ENCODE measurements around the gene THPO.
"Not testable (repeated sequence)": the region's sequence is repeated elsewhere in the genome, so short reads cannot be mapped to it uniquely, and the experiment has no call there.

The THPO gene

DNA sequence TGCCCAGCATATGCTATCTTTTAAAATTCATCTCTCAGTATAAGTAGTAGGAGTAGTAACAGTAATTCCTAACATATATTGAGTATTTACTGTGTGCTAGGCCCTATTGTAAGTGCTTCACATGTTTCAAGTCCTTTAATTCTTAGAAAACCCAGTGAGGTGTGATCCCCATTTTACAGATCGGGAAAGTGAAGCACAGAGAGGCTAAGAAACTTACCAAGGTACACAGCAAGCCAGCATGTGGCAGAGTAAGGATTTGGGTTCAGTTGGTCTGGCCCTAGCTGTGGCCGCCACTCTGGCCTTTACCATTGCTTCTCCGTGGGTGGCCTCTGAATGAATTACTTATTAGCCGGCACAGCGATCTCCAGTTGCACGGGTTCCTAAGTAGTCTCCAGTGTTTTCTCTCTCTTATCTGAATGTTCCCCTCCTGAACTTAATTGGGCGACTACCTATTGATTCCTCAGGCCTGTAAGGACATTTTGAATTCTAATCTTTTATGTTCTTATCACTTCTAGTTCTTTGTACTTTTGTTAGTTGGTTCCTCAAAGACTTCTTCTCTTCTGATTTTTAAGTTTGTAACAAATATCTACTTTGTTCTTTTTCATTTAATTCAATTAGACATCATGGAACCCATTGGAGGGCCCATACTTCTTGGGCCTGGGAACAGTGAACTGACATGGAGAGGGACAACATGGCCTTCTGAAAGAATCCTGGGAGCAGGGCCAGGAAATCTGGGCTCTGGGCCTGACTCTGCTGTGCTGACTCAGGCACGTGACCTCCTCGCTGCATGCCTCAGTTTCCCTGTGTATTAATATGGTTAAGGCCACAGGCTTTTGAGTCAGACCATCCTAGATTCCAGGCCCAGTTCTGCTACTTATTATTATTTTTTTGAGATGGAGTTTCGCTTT, 28.2 kb downstream of the THPO start:
- no peak for DNase-seq (ENCODE audit: low spot score)

DNA sequence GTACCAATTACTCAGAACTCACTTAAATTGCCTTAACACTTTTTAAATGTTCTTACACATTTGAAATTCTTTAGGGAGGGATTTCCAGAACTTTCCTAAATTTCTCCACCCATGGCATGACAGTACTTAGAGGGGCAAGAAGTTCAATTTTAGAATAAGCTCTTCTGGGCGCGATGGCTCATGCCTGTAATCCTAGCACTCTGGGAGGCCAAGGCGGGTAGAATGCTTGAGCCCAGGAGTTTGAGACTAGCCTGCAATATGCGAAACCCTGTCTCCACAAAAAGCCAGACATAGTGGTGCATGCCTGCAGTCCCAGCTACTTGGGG, 30.0 kb downstream of the THPO start:
- no peak for DNase-seq (ENCODE audit: low spot score)

DNA sequence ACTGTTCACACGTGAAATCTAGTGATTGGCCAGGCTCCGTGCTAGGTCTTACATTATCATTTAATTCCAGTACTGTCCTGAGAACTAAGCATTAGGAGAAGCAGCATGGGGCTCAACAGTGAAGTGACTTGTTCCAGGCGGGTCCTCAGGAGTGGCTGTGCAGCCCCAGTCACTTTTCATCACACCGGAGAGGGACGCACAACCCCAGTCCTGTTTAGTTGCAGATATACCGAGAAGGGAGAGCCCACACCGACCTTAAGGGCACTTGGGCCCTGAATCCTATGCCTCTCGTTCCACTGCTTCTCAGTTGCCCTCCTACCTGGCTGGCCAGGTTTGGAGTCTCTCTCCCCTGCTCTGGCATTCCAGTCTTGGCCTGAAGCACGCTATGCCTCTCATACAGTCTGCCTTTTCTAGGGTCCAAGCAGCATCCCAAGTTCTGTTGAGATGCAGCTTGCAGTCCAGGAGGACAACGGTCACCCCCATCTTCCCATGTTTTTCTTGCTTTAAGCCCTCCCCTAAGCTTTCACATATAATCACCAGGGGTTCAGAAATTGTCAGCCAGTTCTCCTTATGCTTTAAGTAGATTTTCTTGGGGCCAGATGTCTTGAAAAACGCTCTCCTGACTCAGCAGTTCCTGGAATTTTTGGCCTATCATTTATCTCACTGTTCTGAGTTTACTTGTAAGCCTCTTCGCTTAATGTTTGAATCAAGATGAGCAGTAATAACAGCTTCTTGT, 30.5 kb downstream of the THPO start:
- no peak for DNase-seq (ENCODE audit: low spot score)

DNA sequence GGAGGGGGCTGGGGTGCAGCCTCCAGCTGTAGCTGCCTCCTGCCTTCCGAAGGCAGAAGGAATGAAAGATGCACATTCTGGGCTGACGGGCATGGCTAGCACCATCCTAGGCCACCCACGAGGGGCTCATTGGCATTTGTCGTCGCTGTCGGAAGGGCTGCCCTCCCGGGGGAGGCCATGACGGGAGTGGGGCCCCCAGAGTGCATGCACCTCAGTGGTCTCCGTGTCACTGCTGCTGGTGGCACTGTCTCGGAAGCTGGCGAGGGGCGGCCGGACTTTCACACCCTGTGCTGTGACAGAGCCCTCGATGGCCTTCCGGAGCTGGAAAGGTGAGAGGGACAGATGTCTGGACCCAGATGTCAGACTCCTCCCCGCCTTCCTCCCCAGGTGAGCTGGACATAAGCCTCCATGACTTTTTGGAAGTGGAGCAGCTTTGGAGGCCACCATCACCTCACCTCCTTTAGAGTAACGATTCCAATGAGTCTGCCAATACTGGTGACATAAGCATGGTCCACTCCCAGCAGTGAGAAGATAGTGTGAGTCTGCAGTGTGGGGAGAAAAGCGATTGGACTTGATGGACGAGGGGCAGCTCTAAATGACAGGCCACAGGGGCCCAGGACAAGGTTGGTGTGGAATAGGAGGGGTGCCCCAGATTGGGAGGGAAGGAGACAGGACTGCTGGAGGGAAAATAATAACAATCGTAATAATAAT, 31.4 kb downstream of the THPO start:
- no peak for DNase-seq (ENCODE audit: low spot score)

DNA sequence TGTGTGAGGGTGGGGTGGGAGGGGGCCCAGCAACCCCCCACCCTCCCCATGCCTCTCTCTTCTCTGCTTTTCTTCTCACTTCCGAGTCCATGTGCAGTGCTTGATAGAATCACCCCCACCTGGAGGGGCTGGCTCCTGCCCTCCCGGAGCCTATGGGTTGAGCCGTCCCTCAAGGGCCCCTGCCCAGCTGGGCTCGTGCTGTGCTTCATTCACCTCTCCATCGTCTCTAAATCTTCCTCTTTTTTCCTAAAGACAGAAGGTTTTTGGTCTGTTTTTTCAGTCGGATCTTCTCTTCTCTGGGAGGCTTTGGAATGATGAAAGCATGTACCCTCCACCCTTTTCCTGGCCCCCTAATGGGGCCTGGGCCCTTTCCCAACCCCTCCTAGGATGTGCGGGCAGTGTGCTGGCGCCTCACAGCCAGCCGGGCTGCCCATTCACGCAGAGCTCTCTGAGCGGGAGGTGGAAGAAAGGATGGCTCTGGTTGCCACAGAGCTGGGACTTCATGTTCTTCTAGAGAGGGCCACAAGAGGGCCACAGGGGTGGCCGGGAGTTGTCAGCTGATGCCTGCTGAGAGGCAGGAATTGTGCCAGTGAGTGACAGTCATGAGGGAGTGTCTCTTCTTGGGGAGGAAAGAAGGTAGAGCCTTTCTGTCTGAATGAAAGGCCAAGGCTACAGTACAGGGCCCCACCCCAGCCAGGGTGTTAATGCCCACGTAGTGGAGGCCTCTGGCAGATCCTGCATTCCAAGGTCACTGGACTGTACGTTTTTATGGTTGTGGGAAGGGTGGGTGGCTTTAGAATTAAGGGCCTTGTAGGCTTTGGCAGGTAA, 32.5 kb downstream of the THPO start:
- DNase-seq (ENCODE audit: low spot score), result no peak

DNA sequence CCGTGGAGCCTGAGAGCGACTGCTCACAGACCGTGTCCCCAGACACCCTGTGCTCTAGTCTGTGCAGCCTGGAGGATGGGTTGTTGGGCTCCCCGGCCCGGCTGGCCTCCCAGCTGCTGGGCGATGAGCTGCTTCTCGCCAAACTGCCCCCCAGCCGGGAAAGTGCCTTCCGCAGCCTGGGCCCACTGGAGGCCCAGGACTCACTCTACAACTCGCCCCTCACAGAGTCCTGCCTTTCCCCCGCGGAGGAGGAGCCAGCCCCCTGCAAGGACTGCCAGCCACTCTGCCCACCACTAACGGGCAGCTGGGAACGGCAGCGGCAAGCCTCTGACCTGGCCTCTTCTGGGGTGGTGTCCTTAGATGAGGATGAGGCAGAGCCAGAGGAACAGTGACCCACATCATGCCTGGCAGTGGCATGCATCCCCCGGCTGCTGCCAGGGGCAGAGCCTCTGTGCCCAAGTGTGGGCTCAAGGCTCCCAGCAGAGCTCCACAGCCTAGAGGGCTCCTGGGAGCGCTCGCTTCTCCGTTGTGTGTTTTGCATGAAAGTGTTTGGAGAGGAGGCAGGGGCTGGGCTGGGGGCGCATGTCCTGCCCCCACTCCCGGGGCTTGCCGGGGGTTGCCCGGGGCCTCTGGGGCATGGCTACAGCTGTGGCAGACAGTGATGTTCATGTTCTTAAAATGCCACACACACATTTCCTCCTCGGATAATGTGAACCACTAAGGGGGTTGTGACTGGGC, 33.3 kb downstream of the THPO start:
- no peak for DNase-seq (ENCODE audit: low spot score)

DNA sequence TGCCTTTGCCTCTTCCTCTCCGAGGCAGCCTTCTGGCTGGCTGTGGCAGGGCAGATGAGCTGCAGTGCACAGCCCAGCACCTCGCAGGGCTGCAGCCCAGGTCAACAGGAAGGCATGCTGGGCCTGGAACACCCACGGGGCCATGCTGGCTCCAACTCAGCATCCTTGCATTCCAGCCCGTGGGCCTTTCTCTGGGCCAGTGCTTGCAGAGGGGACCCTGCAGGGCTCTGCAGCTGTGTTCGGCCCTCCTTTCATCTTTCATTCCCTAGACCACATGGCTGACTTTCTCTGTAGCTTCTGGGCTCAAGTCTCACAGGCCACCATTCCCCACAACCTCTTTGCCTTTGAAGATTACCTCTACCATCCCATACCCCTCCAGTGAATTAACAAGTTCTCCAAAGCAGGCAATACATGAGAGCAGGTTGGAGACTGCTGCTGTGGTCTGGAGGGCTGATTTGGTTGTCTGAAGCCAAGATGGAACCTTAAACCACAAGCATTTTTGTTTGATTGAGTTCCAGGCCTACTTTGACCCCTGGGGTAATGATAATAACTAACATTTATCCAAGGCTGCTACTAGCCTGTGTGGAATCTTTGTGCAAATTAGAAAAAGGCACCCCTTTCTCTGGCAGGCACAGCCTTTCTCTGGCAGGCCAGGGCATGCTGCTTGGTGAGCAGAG, 34.7 kb downstream of the THPO start:
- DNase-seq (ENCODE audit: low spot score), result no peak

DNA sequence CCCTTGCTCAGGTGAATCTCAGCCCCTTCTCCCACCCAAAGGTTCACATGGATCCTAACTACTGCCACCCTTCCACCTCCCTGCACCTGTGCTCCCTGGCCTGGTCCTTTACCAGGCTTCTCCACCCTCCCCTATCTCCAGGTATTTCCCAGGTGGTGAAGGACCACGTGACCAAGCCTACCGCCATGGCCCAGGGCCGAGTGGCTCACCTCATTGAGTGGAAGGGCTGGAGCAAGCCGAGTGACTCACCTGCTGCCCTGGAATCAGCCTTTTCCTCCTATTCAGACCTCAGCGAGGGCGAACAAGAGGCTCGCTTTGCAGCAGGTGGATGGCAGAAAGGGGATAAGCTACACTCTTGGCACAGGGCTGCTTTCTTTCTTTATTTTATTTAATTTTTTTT, 36.1 kb downstream of the THPO start:
- no peak for DNase-seq (ENCODE audit: low spot score)

DNA sequence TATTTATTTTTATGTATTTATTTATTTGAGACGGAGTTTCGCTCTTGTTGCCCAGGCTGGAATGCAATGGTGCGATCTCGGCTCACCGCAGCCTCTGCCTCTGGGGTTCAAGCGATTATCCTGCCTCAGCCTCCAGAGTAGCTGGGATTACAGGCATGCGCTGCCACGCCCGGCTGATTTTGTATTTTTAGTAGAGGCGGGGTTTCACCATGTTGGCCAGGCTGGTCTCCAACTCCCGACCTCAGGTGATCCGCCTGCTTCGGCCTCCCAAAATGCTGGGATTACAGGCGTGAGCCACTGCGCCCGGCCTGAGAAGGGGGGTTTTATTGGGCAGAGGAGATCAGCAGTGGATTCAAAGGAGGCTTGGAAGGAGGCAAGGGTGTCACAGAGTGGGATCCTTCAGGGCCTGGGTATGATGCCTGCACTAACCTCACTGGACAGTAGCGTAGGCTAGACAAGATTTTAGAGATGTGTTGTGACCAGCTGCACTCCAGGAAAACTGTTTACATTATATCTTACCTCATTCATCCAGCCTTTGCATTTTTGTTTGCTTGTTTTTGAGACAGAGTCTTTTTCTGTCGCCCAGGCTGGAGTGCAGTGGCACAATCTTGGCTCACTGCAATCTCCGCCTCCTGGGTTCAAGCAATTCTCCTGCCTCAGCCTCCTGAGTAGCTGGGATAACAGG, 38.4 kb downstream of the THPO start:
- DNase-seq (ENCODE audit: low spot score), result not testable (repeated sequence)

DNA sequence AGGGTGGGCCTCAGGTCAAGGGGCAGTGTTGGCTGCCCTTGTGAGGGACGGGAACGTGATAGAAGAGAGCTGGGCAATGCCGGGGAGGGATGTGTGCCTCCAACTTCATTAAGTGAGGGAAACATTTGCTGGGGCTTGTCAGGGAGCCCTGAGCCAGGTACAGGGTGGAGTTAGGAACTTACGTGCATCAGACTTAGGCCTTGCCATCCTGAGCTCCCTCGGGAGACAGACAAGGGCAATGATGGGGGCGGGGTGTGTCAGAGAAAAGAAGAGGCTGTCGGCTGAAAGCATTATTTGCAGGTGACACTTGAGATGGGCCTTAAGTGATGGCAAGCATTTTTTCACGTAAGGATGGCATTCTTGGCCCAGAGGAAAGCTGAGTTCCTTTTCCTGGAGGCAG, 39.0 kb downstream of the THPO start:
- no peak for DNase-seq (ENCODE audit: low spot score)

DNA sequence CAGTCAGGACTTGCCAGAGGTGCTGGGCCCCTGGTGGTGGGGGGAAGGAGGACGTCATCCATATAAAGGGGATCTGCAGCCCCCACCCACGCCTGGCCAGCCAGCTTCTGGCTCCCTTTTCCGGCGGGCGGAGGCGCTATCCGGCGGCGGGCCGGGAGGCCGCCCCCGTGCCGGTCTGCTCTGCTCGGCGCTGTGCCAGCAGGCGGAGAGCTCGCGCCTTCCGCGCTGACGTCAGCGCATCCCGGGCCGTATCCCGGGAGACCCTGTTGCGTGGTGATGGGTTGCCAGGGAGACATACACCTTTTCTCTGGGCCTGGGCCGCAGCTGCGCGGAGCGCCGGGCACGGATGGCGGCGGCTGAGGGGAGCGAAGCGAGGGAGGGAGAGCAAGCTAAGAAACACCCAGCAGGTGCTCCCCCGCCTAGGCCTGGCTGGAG, 39.5 kb downstream of the THPO start:
- peak; percentile 88 for DNase-seq (ENCODE audit: low spot score)

DNA sequence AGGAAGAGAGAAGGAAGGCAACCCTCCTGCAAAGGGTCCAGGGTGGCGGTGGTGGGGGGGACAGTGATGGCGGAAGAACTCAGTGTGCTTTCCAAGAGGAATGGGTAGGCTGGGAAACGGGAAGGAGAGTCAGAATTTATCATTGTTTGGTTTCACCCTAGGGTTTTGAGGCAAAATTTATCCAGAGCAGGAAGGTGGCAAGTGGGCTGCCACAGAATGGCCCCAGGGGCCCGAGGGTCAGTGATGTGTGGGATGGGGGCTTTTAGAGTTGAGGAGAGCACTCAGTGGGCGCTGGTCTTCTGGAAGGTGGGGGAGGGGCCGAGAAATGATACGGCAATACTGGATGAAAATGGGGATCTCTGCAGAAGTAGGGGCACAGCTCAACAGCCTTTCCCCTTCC, 40.0 kb downstream of the THPO start:
- DNase-seq (ENCODE audit: low spot score), result no peak

DNA sequence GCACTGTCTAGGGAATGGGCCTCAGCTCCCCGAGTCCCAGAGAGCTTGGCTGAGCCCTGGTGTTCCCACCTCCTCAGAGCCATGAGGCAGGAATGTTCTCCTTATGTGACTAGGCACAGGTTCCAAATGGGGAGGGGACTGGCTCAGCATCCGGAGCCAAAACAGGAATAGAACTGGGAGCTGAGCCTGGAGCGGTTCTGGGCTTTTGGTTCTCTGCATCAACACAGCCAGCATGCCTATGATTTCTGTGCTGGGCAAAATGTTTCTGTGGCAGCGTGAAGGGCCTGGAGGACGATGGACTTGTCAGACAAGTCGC, 40.6 kb downstream of the THPO start, which contains the start of gene FAM131A:
TSS of gene FAM131A (plus strand) at position 202 of the 316 bp plus-strand sequence. CDS start at position 233, 31 bp downstream.
- DNase-seq (ENCODE audit: low spot score), result peak; percentile 82

DNA sequence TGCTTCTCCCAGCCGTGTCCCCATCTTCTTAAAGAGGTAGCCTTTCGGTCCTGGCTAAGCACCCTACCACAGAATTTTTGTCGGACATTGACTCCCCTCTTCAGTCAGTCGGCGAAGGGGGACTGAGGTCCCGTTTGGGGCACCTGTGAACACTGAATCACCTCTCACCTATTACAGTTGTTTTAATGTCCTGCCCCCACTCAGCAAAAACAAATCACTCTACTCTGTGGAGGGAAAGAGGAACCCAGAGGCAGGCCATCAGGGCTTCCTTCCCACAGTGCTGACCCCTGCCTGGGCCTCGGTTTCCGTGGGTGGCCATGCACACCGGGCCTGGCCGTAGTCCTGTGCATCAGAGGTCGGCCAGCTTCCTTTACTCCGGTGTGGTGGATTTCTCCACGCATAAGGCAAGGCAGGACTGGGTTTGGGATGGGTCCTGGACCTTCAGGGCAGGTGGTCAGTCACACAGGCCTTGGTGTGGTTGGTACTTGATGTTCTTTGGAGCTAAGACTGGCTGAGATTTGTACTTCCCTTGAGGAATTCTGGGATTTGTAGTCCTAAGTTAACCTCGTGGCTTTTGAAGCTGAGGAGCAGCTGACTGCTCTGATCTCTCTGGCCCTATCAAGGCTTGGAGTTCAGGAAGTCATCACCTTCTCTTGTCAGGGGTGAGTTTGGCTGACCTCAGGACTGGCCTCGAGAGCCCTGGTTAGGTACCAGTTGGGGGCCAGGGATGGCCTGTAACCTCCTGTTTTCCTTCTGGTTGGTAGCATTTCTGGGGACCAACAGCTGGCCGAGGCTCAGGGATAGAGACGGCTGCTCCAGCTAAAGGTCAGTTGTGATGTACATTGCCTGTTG, 41.2 kb downstream of the THPO start:
- DNase-seq (ENCODE audit: low spot score), result no peak

DNA sequence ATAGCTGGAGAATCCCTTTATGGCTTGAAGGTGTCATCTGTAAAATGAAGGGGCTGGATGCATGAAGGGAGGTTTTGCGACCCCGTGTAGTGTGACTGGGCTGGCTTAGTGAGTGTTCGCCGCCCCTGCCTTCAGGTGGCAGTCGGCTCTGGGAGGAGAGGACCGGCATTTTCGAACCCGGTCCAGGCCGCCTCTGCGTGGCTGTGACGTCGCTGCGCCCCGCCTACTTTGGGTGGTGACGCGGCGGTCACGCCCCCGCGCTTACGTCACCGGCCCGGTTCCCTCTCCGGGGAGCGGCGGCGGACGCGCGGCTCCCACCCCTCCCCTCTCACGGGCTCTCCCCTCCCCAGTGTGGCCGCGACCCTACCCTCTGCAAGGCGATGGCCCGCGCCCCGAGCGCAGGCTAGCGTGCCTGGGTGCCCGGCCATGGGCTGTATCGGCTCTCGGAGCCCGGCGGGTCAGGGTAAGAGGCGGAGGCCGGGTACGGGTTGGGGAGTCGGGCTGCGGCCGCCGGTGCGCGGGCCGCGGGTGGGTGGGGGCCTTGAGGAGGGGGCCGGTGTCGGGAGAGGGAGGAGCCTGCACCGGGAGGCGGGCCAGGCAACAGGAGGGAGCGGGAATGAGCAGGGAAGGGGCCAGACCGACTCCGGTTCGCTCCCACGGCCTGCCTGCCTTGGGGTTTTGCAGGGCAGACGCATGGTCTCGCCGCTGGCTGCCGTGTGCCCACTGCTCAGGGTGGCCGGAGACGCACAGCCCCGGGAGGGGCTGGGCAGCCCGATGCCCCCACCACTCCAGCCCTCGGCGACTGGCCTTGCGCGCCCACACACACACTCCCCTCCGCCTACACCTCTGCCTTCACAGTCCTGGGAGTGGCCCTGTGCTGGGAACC, 42.1 kb downstream of the THPO start:
- peak; percentile 93 for DNase-seq (ENCODE audit: low spot score)

DNA sequence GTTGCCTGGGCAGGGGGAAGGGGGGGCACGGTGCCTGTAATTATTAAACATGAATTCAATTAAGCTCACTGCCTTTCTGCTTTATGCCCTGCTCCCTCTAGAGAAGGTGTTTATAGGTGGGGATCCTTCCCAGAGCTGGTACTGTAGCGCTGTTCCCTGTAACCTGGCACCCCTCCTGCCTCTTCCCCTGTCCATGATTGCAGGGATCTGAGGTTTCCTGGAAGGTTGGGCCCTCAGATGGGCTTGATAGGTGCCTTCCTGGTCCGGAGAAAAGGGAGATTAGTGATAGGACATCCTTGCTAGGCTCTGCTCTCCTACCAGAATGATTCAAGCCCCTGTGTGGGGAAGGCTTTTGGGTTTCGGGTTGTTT, 42.7 kb downstream of the THPO start:
- no peak for DNase-seq (ENCODE audit: low spot score)

DNA sequence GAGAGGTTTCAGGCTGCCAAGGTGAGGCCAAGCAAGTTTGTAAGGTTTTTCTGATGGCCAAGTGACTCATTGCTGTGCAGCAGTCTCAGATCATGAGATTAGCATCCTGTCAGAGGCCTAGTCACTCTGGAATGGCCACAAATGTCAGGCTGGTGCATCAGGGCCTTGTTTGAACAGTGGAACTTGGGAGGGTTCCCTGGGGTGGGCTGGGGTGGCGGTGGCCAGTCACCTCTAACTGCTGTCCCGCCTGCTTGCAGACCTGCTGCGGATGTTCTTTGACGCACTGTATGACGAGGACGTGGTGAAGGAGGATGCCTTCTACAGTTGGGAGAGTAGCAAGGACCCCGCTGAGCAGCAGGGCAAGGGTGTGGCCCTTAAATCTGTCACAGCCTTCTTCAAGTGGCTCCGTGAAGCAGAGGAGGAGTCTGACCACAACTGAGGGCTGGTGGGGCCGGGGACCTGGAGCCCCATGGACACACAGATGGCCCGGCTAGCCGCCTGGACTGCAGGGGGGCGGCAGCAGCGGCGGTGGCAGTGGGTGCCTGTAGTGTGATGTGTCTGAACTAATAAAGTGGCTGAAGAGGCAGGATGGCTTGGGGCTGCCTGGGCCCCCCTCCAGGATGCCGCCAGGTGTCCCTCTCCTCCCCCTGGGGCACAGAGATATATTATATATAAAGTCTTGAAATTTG, 43.4 kb downstream of the THPO start:
- no peak for DNase-seq (ENCODE audit: low spot score)

DNA sequence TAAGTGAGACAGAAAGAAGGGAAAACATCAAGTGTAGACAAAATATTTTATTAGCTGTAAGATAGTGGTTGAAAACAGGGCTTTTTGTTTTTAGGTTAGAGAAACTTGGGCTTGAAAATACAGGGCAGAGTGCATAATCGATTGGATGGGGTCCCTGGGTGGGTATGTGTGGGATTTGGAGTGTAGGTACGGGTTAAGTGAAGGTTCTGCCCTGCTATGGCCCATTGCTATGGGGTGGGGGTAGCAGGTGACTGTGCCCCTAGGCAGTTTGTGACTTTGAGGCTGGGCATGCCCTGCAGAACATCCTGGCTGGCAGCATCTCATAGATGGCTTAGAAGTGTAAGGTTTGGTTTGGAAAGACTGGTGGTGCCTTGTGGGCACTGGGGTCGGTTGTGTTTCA, 44.3 kb downstream of the THPO start:
- DNase-seq (ENCODE audit: low spot score), result no peak
